Progenitor cell of endocrine pancreas (in vitro differentiated cells): ENCODE results near the gene KLF5. TPM values are rescaled to one million over a fixed set of nuclear protein-coding genes. Genes with fewer than 3 reads are reported as not detected.

Experiments used
- DNase-seq: peaks from one replicate; pipeline ENCODE4 v3.0.0; 2021; ENCODE audit warnings: low spot score; ENCODE audit not compliant: unreplicated experiment
- H3K27ac Mint-ChIP-seq: 2 replicates; pipeline ENCODE4 v1.8.0; 2021; ENCODE audit warnings: mild to moderate bottlenecking, moderate library complexity, mixed read lengths
- H3K27me3 Mint-ChIP-seq: 2 replicates; pipeline ENCODE4 v1.8.0; 2021; ENCODE audit warnings: mixed read lengths
- H3K36me3 Mint-ChIP-seq: 2 replicates; pipeline ENCODE4 v1.8.0; 2022; ENCODE audit warnings: mixed read lengths; ENCODE audit not compliant: insufficient read depth
- H3K4me1 Mint-ChIP-seq: 2 replicates; pipeline ENCODE4 v1.8.0; 2021; ENCODE audit warnings: low read depth, mixed read lengths
- H3K4me3 Mint-ChIP-seq: 2 replicates; pipeline ENCODE4 v1.8.0; 2021; ENCODE audit warnings: low read depth, mild to moderate bottlenecking, moderate library complexity, mixed read lengths
- H3K9me3 Mint-ChIP-seq: 2 replicates; pipeline ENCODE4 v1.8.0; 2021; ENCODE audit warnings: low read depth, mixed read lengths
- CTCF ChIP-seq: fragments of 200-600 bp; sonication (generic); IDR thresholded peaks from one replicate; pipeline ENCODE4 v1.5.0; 2021; ENCODE audit warnings: antibody characterized with exemption, mild to moderate bottlenecking; ENCODE audit not compliant: unreplicated experiment
- total RNA-seq: library from RNA; stranded (reverse); gene quantifications from 2 replicates; pipeline ENCODE4 v1.2.1, GENCODE V29; 2021

KLF5 gene
- total RNA-seq, 1 donor from 2014 or later: 111 TPM

- TF ChIP-seq CTCF: no peak
- Mint-ChIP-seq H3K4me1 (peaks cover 68% of the 10 kb centered on the region), H3K36me3 (peaks cover 19% of the 10 kb centered on the region), H3K9me3 (no peaks in the 10 kb centered on the region), H3K27ac (peak overlapping the region; percentile 91), H3K27me3 (no peaks in the 10 kb centered on the region), H3K4me3 (peak overlapping the region; percentile 27)
- no peak for DNase-seq
Observed at GRCh38 chr13:73072239-73072900, 13.6 kb downstream of the KLF5 start.

- Mint-ChIP-seq H3K9me3 (no peaks in the 10 kb centered on the region), H3K4me3 (no peak overlapping the region), H3K27ac (peak overlapping the region; percentile 91), H3K36me3 (peaks cover 22% of the 10 kb centered on the region), H3K27me3 (no peaks in the 10 kb centered on the region), H3K4me1 (peaks cover 66% of the 10 kb centered on the region)
- no peak for TF ChIP-seq CTCF
- no peak for DNase-seq
Observed at GRCh38 chr13:73073050-73073449, 14.2 kb downstream of the KLF5 start.

DNA sequence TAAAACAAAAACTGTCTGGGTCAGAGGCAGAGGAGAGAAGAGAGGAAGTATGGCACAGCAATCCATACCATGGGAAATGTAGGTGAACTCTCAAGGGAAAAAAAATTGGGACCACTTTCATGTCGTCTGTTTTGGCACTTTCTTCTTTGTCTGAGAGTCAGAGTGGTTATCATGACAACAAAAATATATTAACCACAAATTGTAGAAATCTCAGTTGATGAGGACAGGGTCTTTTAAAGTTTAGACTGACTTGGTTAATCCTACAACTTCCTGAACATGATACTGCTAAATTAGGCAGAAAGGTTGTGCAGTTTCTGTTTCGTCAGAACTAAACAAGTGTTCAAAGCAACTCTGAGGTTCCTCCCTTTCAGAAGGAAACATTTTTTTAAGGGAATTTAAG is 15.2 kb downstream of the KLF5 start:
- H3K27ac Mint-ChIP-seq: peak overlapping the region; percentile 93
- H3K4me1 Mint-ChIP-seq: peaks cover 68% of the 10 kb centered on the region
- no peak for DNase-seq
- H3K4me3 Mint-ChIP-seq: peak overlapping the region; percentile 34
- no peaks in the 10 kb centered on the region for H3K27me3 Mint-ChIP-seq
- H3K36me3 Mint-ChIP-seq: peaks cover 24% of the 10 kb centered on the region
- H3K9me3 Mint-ChIP-seq: no peaks in the 10 kb centered on the region
- no peak for TF ChIP-seq CTCF

DNA sequence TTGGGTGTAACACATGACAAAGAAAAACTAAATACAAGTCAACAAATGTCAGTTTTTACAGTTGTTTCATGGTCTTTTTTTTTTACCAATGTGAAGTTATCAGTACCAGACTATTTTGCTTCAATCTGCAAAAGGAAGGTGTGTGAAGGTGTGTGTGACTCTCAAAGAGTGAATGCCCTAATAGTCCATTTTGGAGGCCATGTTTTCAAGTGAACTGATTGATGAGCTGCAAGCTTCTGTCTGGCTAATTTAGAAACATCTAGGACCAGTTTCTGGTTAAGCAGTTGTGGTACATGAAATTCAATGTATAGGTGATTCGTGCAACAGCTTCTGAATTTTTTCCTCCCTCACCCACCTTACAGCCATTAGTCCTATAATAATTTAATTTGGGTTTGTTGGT is 16.1 kb downstream of the KLF5 start:
- Mint-ChIP-seq H3K36me3 (peaks cover 27% of the 10 kb centered on the region), H3K4me3 (peak overlapping the region; percentile 12), H3K27ac (peak overlapping the region; percentile 98), H3K9me3 (peaks cover 2% of the 10 kb centered on the region), H3K27me3 (no peaks in the 10 kb centered on the region), H3K4me1 (peaks cover 60% of the 10 kb centered on the region)
- no peak for DNase-seq
- TF ChIP-seq CTCF: no peak

DNA sequence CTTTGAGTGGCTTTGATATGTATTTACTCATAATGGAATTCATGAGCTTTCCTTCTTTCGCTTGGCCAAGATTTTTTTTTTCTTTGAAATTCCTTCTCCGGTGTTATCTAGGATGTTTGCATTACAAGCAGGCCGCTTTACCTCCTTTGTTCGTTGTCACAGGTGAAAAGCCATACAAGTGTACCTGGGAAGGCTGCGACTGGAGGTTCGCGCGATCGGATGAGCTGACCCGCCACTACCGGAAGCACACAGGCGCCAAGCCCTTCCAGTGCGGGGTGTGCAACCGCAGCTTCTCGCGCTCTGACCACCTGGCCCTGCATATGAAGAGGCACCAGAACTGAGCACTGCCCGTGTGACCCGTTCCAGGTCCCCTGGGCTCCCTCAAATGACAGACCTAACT is 16.7 kb downstream of the KLF5 start:
- TF ChIP-seq CTCF: no peak
- H3K36me3 Mint-ChIP-seq: peaks cover 27% of the 10 kb centered on the region
- H3K9me3 Mint-ChIP-seq: peaks cover 2% of the 10 kb centered on the region
- H3K27me3 Mint-ChIP-seq: no peaks in the 10 kb centered on the region
- peak overlapping the region; percentile 56 for H3K4me3 Mint-ChIP-seq
- peak overlapping the region; percentile 98 for H3K27ac Mint-ChIP-seq
- no peak for DNase-seq
- H3K4me1 Mint-ChIP-seq: peaks cover 55% of the 10 kb centered on the region
